Gastrocnemius medialis (tissue), 4 donors: ENCODE measurements around the gene DENND6A.
"Not testable (repeated sequence)": the region's sequence is repeated elsewhere in the genome, so short reads cannot be mapped to it uniquely, and the experiment has no call there.

Experiments used
- CTCF ChIP-seq, 5 experiments: fragments of 450-650 bp in 3 of 5; fragments of 200-600 bp in 2 of 5; sonication (generic) in 2 of 5; IDR thresholded peaks in 4 of 5; conservative IDR thresholded peaks in 1 of 5; 1 replicate in 4 of 5; 2 replicates in 1 of 5; pipeline ENCODE4 v1.5.1; 2016 to 2019; ENCODE audit warnings: antibody characterized with exemption in 5 of 5, mild to moderate bottlenecking in 3 of 5, moderate library complexity in 3 of 5
- POLR2A ChIP-seq, 2 donors: fragments of 450-650 bp; IDR thresholded peaks; one replicate each; pipeline ENCODE4 v1.6.1; 2017; ENCODE audit warnings: antibody characterized with exemption in 2 of 2, mild to moderate bottlenecking in 2 of 2, moderate library complexity in 2 of 2

GRCh38 chr3:57692133-57692395 lies 813 bp downstream of the DENND6A start:
- TF ChIP-seq CTCF (IDR thresholded peaks at IDR 0.05 in 4 of 5, conservative IDR thresholded peaks at IDR 0.05 in 1 of 5); POLR2A (IDR thresholded peaks at IDR 0.05): not testable (repeated sequence)
